ENCODE data around the gene CCER1.
"Not testable (repeated sequence)": the region's sequence is repeated elsewhere in the genome, so short reads cannot be mapped to it uniquely, and the experiment has no call there.

Gene CCER1

DNA sequence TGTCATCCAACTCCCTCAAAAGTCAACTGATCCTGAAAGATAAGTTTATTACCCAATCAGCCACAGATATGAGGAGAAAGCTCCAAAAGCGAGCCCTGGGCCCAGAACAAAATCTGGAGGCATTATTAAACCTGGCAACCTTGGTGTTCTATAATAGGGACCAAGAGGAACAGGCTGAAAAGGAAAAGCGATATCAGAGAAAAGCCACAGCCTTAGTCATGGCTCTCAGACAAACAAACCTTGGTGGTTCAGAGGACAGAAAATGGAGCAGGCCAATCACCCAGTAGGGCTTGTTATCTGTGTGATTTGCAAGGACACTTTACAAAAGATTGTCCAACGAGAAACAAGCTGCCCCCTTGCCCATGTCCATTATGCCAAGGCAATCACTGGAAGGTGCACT, 30.4 kb upstream of the CCER1 start:
- not testable (repeated sequence) for H3K27ac ChIP-seq (ENCODE audit: low read length); H3K9ac ChIP-seq (ENCODE audit: low read length in 2 of 2); H3K27me3 ChIP-seq (ENCODE audit: control insufficient read depth in 1 of 2, insufficient read depth in 2 of 2, low read length in 2 of 2); H3K4me1 ChIP-seq (ENCODE audit: control insufficient read depth, insufficient read depth, low read length); H3K9me3 ChIP-seq (ENCODE audit: control insufficient read depth in 2 of 2, low read length in 2 of 2); H3K36me3 ChIP-seq (ENCODE audit: control insufficient read depth in 2 of 2, insufficient read depth in 2 of 2, low read length in 2 of 2); H3K4me3 ChIP-seq (ENCODE audit: low read length in 2 of 2)

GRCh38 chr12:90984114-90984513, 29.1 kb upstream of the CCER1 start:
- H3K4me3 ChIP-seq (ENCODE audit: low read length in 2 of 2): no peak overlapping the region
- H3K9ac ChIP-seq (ENCODE audit: low read length in 2 of 2): no peak overlapping the region
- H3K27ac ChIP-seq (ENCODE audit: low read length): no peak overlapping the region
- H3K9me3 ChIP-seq (ENCODE audit: control insufficient read depth in 2 of 2, low read length in 2 of 2): no peaks in the 10 kb centered on the region
- no peaks in the 10 kb centered on the region for H3K36me3 ChIP-seq (ENCODE audit: control insufficient read depth in 2 of 2, insufficient read depth in 2 of 2, low read length in 2 of 2)
- no peaks in the 10 kb centered on the region for H3K4me1 ChIP-seq (ENCODE audit: control insufficient read depth, insufficient read depth, low read length)
- no peaks in the 10 kb centered on the region for H3K27me3 ChIP-seq (ENCODE audit: control insufficient read depth in 1 of 2, insufficient read depth in 2 of 2, low read length in 2 of 2)

DNA sequence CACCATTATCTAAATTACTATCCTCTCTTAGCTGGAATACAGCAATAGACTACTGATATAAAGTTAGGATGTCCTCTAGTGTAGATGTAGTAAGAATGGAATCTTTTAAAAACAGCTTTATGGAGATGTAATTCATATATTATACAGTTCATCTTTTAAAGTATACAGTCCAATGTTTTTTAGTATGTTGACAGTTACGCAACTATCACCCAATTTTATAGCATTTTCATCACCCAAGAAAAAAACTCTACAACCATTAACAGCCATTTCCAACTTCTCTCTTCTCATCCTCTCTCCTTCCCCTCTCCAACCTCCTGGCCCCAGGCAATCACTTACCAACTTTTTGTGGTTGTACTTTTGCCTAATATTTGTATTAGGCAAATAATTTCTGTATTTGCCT, 27.2 kb upstream of the CCER1 start:
- no peaks in the 10 kb centered on the region for H3K36me3 ChIP-seq (ENCODE audit: control insufficient read depth in 2 of 2, insufficient read depth in 2 of 2, low read length in 2 of 2)
- H3K27ac ChIP-seq (ENCODE audit: low read length): no peak overlapping the region
- no peaks in the 10 kb centered on the region for H3K4me1 ChIP-seq (ENCODE audit: control insufficient read depth, insufficient read depth, low read length)
- H3K4me3 ChIP-seq (ENCODE audit: low read length in 2 of 2): no peak overlapping the region
- no peaks in the 10 kb centered on the region for H3K27me3 ChIP-seq (ENCODE audit: control insufficient read depth in 1 of 2, insufficient read depth in 2 of 2, low read length in 2 of 2)
- no peak overlapping the region for H3K9ac ChIP-seq (ENCODE audit: low read length in 2 of 2)
- no peaks in the 10 kb centered on the region for H3K9me3 ChIP-seq (ENCODE audit: control insufficient read depth in 2 of 2, low read length in 2 of 2)

DNA sequence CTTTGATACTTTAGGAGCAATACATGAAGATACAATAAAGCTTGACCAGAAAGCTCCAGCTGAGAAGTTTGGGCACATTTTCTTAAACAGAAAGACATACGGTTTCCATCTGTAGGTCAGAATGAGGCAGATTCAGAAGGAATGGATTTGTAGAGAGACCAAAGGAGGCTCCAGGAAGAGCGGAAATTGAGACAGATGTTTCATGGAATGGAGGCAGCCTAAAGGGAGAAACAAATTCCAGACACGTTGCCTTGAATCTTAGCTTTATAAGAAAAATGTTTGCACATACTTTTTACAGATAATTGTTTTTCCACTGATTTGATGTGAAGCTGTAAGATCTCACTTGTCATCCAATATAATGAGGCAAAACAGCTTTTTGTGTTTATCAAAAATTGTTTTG, 25.0 kb upstream of the CCER1 start:
- no peak overlapping the region for H3K27ac ChIP-seq (ENCODE audit: low read length)
- H3K36me3 ChIP-seq (ENCODE audit: control insufficient read depth in 2 of 2, insufficient read depth in 2 of 2, low read length in 2 of 2): no peaks in the 10 kb centered on the region
- no peaks in the 10 kb centered on the region for H3K9me3 ChIP-seq (ENCODE audit: control insufficient read depth in 2 of 2, low read length in 2 of 2)
- H3K9ac ChIP-seq (ENCODE audit: low read length in 2 of 2): no peak overlapping the region
- H3K4me3 ChIP-seq (ENCODE audit: low read length in 2 of 2): no peak overlapping the region
- H3K4me1 ChIP-seq (ENCODE audit: control insufficient read depth, insufficient read depth, low read length): no peaks in the 10 kb centered on the region
- H3K27me3 ChIP-seq (ENCODE audit: control insufficient read depth in 1 of 2, insufficient read depth in 2 of 2, low read length in 2 of 2): no peaks in the 10 kb centered on the region

GRCh38 chr12:90979019-90979418, 24.0 kb upstream of the CCER1 start:
- Histone ChIP-seq H3K27ac (ENCODE audit: low read length) (no peak overlapping the region), H3K4me1 (ENCODE audit: control insufficient read depth, insufficient read depth, low read length) (no peaks in the 10 kb centered on the region), H3K9ac (ENCODE audit: low read length in 2 of 2) (no peak overlapping the region), H3K9me3 (ENCODE audit: control insufficient read depth in 2 of 2, low read length in 2 of 2) (no peaks in the 10 kb centered on the region), H3K4me3 (ENCODE audit: low read length in 2 of 2) (no peak overlapping the region), H3K27me3 (ENCODE audit: control insufficient read depth in 1 of 2, insufficient read depth in 2 of 2, low read length in 2 of 2) (no peaks in the 10 kb centered on the region), H3K36me3 (ENCODE audit: control insufficient read depth in 2 of 2, insufficient read depth in 2 of 2, low read length in 2 of 2) (no peaks in the 10 kb centered on the region)

- no peak overlapping the region for H3K4me3 ChIP-seq (ENCODE audit: low read length in 2 of 2)
- no peak overlapping the region for H3K27ac ChIP-seq (ENCODE audit: low read length)
- no peaks in the 10 kb centered on the region for H3K36me3 ChIP-seq (ENCODE audit: control insufficient read depth in 2 of 2, insufficient read depth in 2 of 2, low read length in 2 of 2)
- no peaks in the 10 kb centered on the region for H3K4me1 ChIP-seq (ENCODE audit: control insufficient read depth, insufficient read depth, low read length)
- no peaks in the 10 kb centered on the region for H3K27me3 ChIP-seq (ENCODE audit: control insufficient read depth in 1 of 2, insufficient read depth in 2 of 2, low read length in 2 of 2)
- no peaks in the 10 kb centered on the region for H3K9me3 ChIP-seq (ENCODE audit: control insufficient read depth in 2 of 2, low read length in 2 of 2)
- H3K9ac ChIP-seq (ENCODE audit: low read length in 2 of 2): no peak overlapping the region
Measured at GRCh38 chr12:90978117-90978770, 23.3 kb upstream of the CCER1 start.

- Histone ChIP-seq H3K9me3 (ENCODE audit: control insufficient read depth in 2 of 2, low read length in 2 of 2) (no peaks in the 10 kb centered on the region), H3K4me3 (ENCODE audit: low read length in 2 of 2) (no peak overlapping the region), H3K36me3 (ENCODE audit: control insufficient read depth in 2 of 2, insufficient read depth in 2 of 2, low read length in 2 of 2) (no peaks in the 10 kb centered on the region), H3K27ac (ENCODE audit: low read length) (no peak overlapping the region), H3K27me3 (ENCODE audit: control insufficient read depth in 1 of 2, insufficient read depth in 2 of 2, low read length in 2 of 2) (no peaks in the 10 kb centered on the region), H3K4me1 (ENCODE audit: control insufficient read depth, insufficient read depth, low read length) (no peaks in the 10 kb centered on the region), H3K9ac (ENCODE audit: low read length in 2 of 2) (no peak overlapping the region)
Measured at GRCh38 chr12:90977224-90977623, 22.2 kb upstream of the CCER1 start.

DNA sequence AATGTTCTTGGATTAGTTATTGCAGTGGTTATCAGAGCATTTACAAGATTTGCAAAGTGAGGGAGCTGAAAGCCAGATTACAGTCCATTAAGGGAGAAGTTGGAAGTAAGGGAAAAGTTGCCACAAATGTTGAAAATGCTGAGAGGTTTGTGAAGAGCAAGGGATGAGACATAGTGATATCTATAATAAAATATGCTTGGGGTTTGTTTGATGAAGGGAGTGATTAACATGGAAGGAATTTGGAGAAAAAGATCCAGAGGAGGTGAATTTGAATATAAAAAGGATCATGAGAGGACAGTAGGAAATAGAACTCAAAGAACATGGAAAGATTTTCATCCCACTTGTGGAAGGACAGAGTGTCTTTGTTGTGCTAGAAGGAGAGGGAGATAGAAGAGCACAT, 19.3 kb upstream of the CCER1 start:
- Histone ChIP-seq H3K27ac (ENCODE audit: low read length) (no peak overlapping the region), H3K36me3 (ENCODE audit: control insufficient read depth in 2 of 2, insufficient read depth in 2 of 2, low read length in 2 of 2) (no peaks in the 10 kb centered on the region), H3K4me3 (ENCODE audit: low read length in 2 of 2) (no peak overlapping the region), H3K9ac (ENCODE audit: low read length in 2 of 2) (no peak overlapping the region), H3K27me3 (ENCODE audit: control insufficient read depth in 1 of 2, insufficient read depth in 2 of 2, low read length in 2 of 2) (no peaks in the 10 kb centered on the region), H3K4me1 (ENCODE audit: control insufficient read depth, insufficient read depth, low read length) (no peaks in the 10 kb centered on the region), H3K9me3 (ENCODE audit: control insufficient read depth in 2 of 2, low read length in 2 of 2) (no peaks in the 10 kb centered on the region)

- no peak overlapping the region for H3K27ac ChIP-seq (ENCODE audit: low read length)
- H3K27me3 ChIP-seq (ENCODE audit: control insufficient read depth in 1 of 2, insufficient read depth in 2 of 2, low read length in 2 of 2): no peaks in the 10 kb centered on the region
- H3K36me3 ChIP-seq (ENCODE audit: control insufficient read depth in 2 of 2, insufficient read depth in 2 of 2, low read length in 2 of 2): no peaks in the 10 kb centered on the region
- H3K9ac ChIP-seq (ENCODE audit: low read length in 2 of 2): no peak overlapping the region
- no peak overlapping the region for H3K4me3 ChIP-seq (ENCODE audit: low read length in 2 of 2)
- H3K9me3 ChIP-seq (ENCODE audit: control insufficient read depth in 2 of 2, low read length in 2 of 2): no peaks in the 10 kb centered on the region
- no peaks in the 10 kb centered on the region for H3K4me1 ChIP-seq (ENCODE audit: control insufficient read depth, insufficient read depth, low read length)
Measured at GRCh38 chr12:90972226-90972625, 17.2 kb upstream of the CCER1 start.

DNA sequence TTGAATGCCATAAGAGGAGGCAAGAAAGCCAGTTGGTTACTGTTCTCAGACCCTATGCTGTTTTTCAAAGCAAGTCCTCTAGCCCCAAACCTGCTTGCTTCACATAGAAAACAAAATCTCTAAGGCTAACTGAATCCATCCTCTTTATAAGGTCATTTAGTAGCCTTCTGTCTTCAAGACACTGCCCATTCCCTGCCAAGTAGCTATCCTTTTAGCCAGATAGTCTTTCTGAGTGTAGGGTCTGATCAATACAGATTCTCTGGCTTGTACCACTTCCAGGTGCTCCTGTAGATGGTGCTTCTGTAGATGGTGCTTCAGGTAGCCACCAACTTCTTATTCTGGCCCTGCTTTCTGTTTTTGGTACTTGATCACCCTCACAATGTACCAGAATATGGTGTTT, 15.9 kb upstream of the CCER1 start:
- H3K4me1 ChIP-seq (ENCODE audit: control insufficient read depth, insufficient read depth, low read length): no peaks in the 10 kb centered on the region
- H3K36me3 ChIP-seq (ENCODE audit: control insufficient read depth in 2 of 2, insufficient read depth in 2 of 2, low read length in 2 of 2): no peaks in the 10 kb centered on the region
- no peaks in the 10 kb centered on the region for H3K9me3 ChIP-seq (ENCODE audit: control insufficient read depth in 2 of 2, low read length in 2 of 2)
- H3K27ac ChIP-seq (ENCODE audit: low read length): no peak overlapping the region
- no peak overlapping the region for H3K4me3 ChIP-seq (ENCODE audit: low read length in 2 of 2)
- no peak overlapping the region for H3K9ac ChIP-seq (ENCODE audit: low read length in 2 of 2)
- no peaks in the 10 kb centered on the region for H3K27me3 ChIP-seq (ENCODE audit: control insufficient read depth in 1 of 2, insufficient read depth in 2 of 2, low read length in 2 of 2)

DNA sequence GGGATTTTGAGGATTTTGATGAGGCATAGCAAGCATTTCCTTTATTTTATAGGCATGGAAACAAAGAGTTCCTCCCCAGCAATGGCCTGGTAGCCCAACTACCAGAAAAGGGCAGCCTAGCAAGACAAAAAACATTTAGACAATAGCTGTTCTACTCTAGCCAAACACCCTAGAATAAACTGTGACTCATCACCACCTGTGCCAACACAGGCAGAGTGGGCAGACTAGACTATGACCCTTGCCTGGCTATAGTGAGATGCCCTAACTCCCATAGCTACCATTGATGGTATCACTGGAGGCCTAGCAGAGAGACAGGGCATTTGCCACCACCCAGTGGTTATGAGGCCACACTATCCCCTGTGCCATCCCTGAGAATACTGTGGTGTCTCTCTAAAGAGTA, 15.5 kb upstream of the CCER1 start:
- no peaks in the 10 kb centered on the region for H3K4me1 ChIP-seq (ENCODE audit: control insufficient read depth, insufficient read depth, low read length)
- no peak overlapping the region for H3K4me3 ChIP-seq (ENCODE audit: low read length in 2 of 2)
- no peaks in the 10 kb centered on the region for H3K9me3 ChIP-seq (ENCODE audit: control insufficient read depth in 2 of 2, low read length in 2 of 2)
- H3K36me3 ChIP-seq (ENCODE audit: control insufficient read depth in 2 of 2, insufficient read depth in 2 of 2, low read length in 2 of 2): no peaks in the 10 kb centered on the region
- H3K27me3 ChIP-seq (ENCODE audit: control insufficient read depth in 1 of 2, insufficient read depth in 2 of 2, low read length in 2 of 2): no peaks in the 10 kb centered on the region
- no peak overlapping the region for H3K27ac ChIP-seq (ENCODE audit: low read length)
- H3K9ac ChIP-seq (ENCODE audit: low read length in 2 of 2): no peak overlapping the region

Data from stomach smooth muscle (tissue), 2 donors.